Natural killer cell treated with Interleukin-12 subunit alpha and Interleukin-12 subunit beta and Interleukin-15 and Interleukin-18, amount 100 ng/mL, for 72 hours (primary cell): ENCODE measurements around the gene ACOT11. TPM values are rescaled to one million over a fixed set of nuclear protein-coding genes. Genes with fewer than 3 reads are reported as not detected.

Experiments used
- ATAC-seq, 2 donors: fragments of 150-1000 bp; cut with Tn5 transposase in 1 of 2; sonication (Bioruptor Pico), chemical (Tn5 transposase) in 1 of 2; 2 replicates each; pipeline ENCODE4 v1.10.0; 2021
- DNase-seq: peaks from one replicate; pipeline ENCODE4 v3.0.0; 2022; ENCODE audit warnings: low spot score
- H3K27ac Mint-ChIP-seq, 2 donors: 1 replicate in 1 of 2; 2 replicates in 1 of 2; pipeline ENCODE4 v1.8.0; 2022; ENCODE audit warnings: mixed read lengths in 2 of 2, mild to moderate bottlenecking in 1 of 2, moderate library complexity in 1 of 2
- H3K27me3 Mint-ChIP-seq, 2 donors: 1 replicate in 1 of 2; 2 replicates in 1 of 2; pipeline ENCODE4 v1.8.0; 2022; ENCODE audit warnings: mixed read lengths in 2 of 2
- H3K36me3 Mint-ChIP-seq: one replicate; pipeline ENCODE4 v1.8.0; 2022; ENCODE audit warnings: mixed read lengths
- H3K4me1 Mint-ChIP-seq, 2 donors: 1 replicate in 1 of 2; 2 replicates in 1 of 2; pipeline ENCODE4 v1.8.0; 2022; ENCODE audit warnings: low read depth in 2 of 2, mixed read lengths in 2 of 2, mild to moderate bottlenecking in 1 of 2
- H3K4me3 Mint-ChIP-seq: one replicate; pipeline ENCODE4 v1.8.0; 2022; ENCODE audit warnings: mixed read lengths
- H3K9me3 Mint-ChIP-seq: 2 replicates; pipeline ENCODE4 v1.8.0; 2022; ENCODE audit warnings: mixed read lengths
- total RNA-seq, 2 donors: library from RNA; stranded (reverse); gene quantifications; one replicate each; pipeline ENCODE4 v1.2.3, GENCODE V29; 2022

Gene ACOT11
- total RNA-seq, 2 donors from 2014 or later: 0.33 to 0.52 TPM

DNA sequence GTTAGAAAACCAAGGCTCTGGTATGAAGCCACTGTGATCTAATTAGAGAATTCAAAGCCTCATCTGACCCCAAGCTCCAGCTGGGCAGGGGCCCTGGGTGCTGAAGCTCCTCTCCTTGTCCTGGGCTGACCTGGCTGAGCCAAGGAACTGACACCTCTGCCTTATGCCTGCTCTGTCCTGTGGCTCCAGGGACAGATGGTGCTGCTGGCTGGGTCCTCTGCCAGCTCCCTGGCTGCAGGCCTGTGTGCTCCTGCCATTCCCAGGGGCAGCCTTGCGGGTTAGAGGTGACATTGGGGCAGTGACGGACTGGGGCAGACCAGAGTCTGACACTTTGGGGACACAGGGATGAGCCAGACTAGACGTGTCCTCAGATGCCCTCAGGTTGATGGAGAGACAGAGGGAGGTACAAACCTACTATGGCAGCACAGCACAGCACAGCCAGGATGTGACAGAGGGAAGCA, 11.8 kb downstream of the ACOT11 start:
- H3K9me3 Mint-ChIP-seq: no peaks in the 10 kb centered on the region
- ATAC-seq: no peak
- H3K36me3 Mint-ChIP-seq: no peaks in the 10 kb centered on the region
- DNase-seq: no peak
- peaks cover 0 to 2% of the 10 kb centered on the region in 2 donors for H3K4me1 Mint-ChIP-seq
- H3K4me3 Mint-ChIP-seq: no peak overlapping the region
- H3K27ac Mint-ChIP-seq: no peak overlapping the region
- peaks cover 8 to 10% of the 10 kb centered on the region in 2 donors for H3K27me3 Mint-ChIP-seq

DNA sequence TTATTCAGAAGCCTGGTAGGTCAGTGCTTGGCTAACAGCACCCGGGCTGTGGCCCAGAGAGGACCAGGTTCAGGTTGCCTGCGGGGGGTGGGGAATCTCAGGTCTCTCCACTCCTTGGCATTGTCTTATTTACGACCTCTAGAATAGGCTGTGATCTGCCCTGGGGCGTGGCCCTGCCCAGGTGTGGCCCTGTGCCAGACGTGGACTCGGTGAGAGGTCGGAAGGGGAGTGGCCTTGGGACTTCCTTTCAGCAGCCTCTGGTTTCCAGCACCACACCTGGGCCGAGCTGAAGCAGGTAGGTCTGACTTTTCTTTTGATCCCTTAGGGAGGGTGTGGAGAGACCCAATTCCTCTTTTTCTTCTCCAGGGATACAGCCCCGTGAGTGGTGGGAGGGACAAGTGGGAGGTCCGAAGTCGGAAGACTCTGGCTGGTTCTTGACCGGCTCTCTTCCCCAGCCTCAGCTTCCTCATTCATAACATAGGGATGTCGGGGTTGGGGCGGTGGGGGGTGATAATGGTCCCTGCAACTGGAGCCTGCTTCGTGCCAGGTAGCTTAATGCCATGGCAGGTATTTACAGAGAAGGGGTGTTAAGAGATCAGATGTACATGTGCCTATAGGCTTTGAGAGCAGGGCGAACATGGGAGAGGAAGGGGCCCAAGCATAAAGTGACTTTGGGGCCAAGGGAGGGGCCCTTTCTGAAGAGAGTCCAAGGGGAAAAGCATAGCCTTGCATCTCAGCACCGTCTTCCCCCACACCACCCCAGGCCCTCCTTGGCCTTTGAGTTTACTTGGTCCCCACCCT, 16.5 kb downstream of the ACOT11 start:
- Mint-ChIP-seq H3K4me3 (no peak overlapping the region), H3K9me3 (no peaks in the 10 kb centered on the region), H3K36me3 (no peaks in the 10 kb centered on the region), H3K27me3 (peaks cover 0 to 3% of the 10 kb centered on the region in 2 donors), H3K27ac (no peak overlapping the region), H3K4me1 (no peaks in the 10 kb centered on the region)
- DNase-seq (peak; percentile 25), ATAC-seq (peak; percentile 13 to 32)

DNA sequence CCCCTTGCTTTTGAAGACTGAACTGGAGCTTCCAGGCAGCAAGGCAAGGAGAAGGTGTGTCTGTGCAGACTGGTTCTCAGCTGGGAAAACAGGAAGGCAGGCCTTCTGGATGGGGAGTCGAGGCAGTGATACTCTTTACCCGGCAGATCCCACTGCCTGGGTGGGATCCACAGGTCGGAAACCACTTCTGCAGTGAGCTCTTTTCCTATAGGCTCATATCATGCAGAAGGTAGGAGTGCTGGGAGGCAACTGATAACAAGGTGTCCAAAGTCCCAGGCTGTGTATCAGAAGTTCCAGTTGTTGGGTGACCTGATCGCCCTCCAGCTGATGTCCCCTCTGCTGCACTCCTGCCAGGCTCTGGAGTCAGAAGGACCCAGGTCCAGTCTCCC, 17.1 kb downstream of the ACOT11 start:
- no peak for ATAC-seq
- H3K36me3 Mint-ChIP-seq: no peaks in the 10 kb centered on the region
- H3K27me3 Mint-ChIP-seq: no peaks in the 10 kb centered on the region

DNA sequence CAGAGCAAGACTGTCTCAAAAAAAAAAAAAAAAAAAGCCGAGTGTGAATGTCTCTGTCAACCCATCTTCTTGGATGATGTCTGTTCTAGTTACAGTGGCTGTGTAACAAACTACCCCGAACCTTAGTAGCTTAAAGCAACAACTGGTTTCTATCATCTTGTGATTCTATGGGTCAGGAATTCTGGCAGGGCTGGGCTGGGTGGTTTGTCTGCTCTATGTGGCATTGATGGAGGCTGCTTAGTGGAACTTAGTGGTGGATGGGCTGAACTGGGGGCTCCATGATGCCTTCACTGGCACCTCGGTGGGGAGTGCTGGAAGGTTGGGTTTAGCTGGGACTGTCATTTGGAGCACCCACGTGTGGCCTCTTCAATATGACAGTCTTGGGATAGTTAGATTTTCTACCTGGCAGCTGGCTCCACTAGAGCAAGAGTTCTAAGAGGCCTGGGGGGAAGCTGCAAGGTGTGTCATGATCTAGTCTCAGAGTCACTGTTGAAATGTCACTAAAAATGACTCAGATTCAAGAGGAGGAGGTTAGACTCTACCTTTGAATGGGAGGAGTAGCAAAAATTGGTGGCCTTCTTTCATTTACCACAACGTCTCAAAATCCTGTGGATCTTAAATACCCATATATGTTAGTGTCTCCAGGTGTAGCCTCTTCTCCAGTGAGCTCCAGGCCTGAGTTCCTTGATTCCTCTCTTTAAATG, 18.6 kb downstream of the ACOT11 start:
- Mint-ChIP-seq H3K27me3 (no peaks in the 10 kb centered on the region), H3K4me3 (no peak overlapping the region), H3K9me3 (no peaks in the 10 kb centered on the region), H3K27ac (no peak overlapping the region), H3K4me1 (no peaks in the 10 kb centered on the region), H3K36me3 (no peaks in the 10 kb centered on the region)
- ATAC-seq (no peak), DNase-seq (peak; percentile 23)

More for the DNA sequence above, 17.1 kb downstream of the ACOT11 start:
- Mint-ChIP-seq H3K27ac (no peak overlapping the region), H3K4me1 (no peaks in the 10 kb centered on the region), H3K9me3 (no peaks in the 10 kb centered on the region), H3K4me3 (no peak overlapping the region)
- DNase-seq: peak; percentile 41

DNA sequence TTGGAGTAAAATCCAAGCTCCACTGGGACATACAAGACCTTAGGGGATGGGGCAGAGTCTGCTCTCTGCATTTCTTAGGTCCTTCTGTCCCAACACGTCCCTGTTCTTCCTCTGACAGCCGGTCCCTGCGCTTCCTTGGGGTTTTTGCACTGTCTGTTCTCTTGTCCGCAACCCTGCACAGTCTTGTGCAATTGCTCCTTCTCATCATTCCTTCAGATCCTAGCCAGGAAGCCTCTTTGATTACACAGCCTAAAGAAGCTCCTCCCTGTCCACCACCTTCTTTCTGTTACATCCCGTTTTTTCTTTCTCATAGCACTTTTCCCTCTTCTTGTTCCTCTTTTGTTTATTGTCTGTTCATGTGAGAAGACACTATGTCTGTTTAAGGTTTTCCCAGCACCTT, 19.9 kb downstream of the ACOT11 start:
- peaks cover 8 to 9% of the 10 kb centered on the region in 2 donors for H3K4me1 Mint-ChIP-seq
- no peak overlapping the region for H3K27ac Mint-ChIP-seq
- ATAC-seq (no peak), DNase-seq (no peak)
- no peak overlapping the region for H3K4me3 Mint-ChIP-seq
- H3K9me3 Mint-ChIP-seq: no peaks in the 10 kb centered on the region
- H3K27me3 Mint-ChIP-seq: no peaks in the 10 kb centered on the region
- no peaks in the 10 kb centered on the region for H3K36me3 Mint-ChIP-seq

DNA sequence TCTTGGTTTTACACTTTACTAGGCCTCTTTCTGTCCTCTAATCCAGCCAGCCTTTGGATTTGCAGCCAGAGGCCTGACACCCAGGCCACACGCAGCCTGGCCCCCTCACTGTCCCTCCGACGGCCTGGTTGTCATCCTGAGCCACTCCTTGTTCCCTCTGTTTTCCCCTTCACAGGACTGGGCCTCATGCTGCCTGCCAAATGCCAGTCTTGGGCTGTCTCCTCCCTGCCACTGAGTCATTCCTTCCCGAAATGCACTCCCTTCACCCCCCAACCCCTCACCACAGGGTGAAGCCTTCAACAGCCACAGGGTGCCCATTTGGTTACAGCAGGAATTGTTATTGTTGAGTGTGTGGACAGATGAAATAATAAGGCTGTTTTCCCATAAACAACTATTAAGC, 21.3 kb downstream of the ACOT11 start:
- Mint-ChIP-seq H3K9me3 (no peaks in the 10 kb centered on the region), H3K27me3 (no peaks in the 10 kb centered on the region), H3K4me3 (no peak overlapping the region), H3K36me3 (no peaks in the 10 kb centered on the region), H3K27ac (no peak overlapping the region), H3K4me1 (peaks cover 8 to 9% of the 10 kb centered on the region in 2 donors)
- ATAC-seq (no peak), DNase-seq (no peak)

DNA sequence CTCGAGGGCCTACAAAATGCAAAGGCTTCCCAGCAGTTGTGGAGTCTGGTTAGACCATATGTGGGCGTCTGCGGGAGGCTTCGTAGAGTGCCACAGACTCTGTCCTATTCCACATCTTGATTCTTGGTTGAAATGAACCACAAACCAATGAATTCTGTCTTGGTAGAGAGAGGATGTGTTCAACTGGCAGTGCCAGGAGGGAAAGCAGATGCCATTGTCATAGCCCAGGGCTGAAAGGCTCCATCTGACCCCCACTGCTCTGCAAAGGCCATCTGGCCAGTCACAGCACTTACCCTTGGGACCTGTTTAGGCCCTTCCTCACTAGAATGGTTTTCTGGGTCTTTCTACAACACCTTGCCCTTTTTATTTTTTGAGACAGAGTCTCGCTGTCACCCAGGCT, 22.1 kb downstream of the ACOT11 start:
- peaks cover 8 to 9% of the 10 kb centered on the region in 2 donors for H3K4me1 Mint-ChIP-seq
- H3K4me3 Mint-ChIP-seq: no peak overlapping the region
- ATAC-seq (no peak), DNase-seq (no peak)
- peaks cover 0 to 3% of the 10 kb centered on the region in 2 donors for H3K27me3 Mint-ChIP-seq
- no peaks in the 10 kb centered on the region for H3K9me3 Mint-ChIP-seq
- no peak overlapping the region for H3K27ac Mint-ChIP-seq
- H3K36me3 Mint-ChIP-seq: no peaks in the 10 kb centered on the region

DNA sequence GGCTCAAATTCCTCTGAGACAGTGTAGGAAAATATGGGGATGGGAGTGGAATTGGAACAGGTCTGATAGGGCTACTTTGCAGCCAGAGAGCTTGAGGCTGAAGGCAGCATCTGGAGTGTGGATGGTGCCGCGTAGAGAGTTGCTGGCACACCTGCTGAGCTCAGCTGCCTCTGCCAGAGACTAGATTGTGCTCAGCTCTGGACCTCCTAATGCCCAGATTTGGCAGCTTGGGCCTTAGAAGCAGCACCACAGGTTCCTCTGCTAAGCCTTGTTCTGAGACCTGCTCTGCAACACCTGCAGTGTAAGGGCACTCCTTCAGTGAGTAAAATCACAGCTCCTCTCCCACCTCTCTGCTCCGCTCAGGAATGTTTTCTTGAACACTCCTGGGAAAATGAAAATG, 23.3 kb downstream of the ACOT11 start:
- ATAC-seq: no peak
- no peak for DNase-seq
- H3K4me1 Mint-ChIP-seq: peaks cover 8 to 9% of the 10 kb centered on the region in 2 donors
- H3K27ac Mint-ChIP-seq: no peak overlapping the region
- no peak overlapping the region for H3K4me3 Mint-ChIP-seq
- peaks cover 0 to 3% of the 10 kb centered on the region in 2 donors for H3K27me3 Mint-ChIP-seq
- no peaks in the 10 kb centered on the region for H3K36me3 Mint-ChIP-seq
- H3K9me3 Mint-ChIP-seq: no peaks in the 10 kb centered on the region

DNA sequence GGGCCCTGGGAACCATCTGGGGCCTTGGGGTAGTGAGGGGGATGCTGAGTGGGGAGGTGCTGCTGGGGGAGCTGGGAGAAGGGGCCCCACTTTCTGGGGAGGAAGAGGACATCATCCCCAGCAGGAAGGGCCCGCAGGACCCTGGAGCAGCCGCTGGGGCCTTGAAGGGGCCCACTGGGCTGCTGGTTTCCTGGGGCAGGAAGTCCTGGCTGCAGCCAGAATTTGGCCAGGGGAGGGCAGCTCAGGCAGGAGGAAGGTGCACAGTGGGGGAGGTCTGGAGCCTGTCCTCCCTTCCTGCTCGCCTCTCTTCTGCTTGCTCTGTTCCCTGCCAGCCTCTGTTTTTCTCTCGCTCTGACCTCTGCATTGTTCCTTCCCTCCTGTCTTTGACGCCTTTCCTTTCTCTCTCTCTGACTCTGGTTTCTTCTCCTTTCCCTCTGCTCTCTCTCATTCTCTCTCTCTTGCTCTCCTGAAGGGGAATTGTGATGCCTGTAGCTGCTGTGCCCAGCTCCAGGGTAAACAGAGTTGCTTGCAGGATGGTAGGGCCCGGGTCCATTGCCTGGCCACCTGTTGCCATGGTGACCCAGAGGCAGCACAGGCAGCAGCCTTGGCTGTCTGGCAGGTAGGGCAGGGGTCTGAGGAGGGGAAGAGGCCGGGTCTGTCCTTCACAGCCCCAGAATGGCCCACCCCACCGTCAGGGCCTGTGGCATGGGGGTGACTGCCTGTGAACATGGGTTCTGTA, 23.9 kb downstream of the ACOT11 start:
- Mint-ChIP-seq H3K4me3 (no peak overlapping the region), H3K27ac (no peak overlapping the region), H3K9me3 (no peaks in the 10 kb centered on the region), H3K27me3 (peaks cover 0 to 3% of the 10 kb centered on the region in 2 donors), H3K36me3 (no peaks in the 10 kb centered on the region), H3K4me1 (peaks cover 8 to 9% of the 10 kb centered on the region in 2 donors)
- DNase-seq (no peak), ATAC-seq (peak in 1 of 2 donors; percentile 25)

DNA sequence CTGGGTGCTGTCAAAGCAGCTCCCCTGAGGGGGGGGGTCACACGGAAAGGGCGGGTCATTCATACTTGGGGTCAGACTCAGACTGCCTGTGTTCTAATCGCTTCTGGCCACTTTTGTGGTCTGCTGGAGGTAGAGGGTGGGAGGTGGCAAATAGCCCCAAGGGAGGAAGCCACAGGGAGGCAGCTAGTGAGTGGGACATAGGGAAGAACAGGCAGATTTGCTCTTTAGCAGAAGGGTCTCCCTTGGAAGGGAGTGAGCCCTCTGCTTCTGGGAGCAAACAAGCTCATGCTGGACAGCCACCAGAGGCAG, 24.5 kb downstream of the ACOT11 start:
- no peak for ATAC-seq
- Mint-ChIP-seq H3K4me1 (peaks cover 8 to 9% of the 10 kb centered on the region in 2 donors), H3K9me3 (no peaks in the 10 kb centered on the region), H3K27ac (no peak overlapping the region), H3K27me3 (peaks cover 0 to 3% of the 10 kb centered on the region in 2 donors), H3K36me3 (no peaks in the 10 kb centered on the region), H3K4me3 (no peak overlapping the region)
- DNase-seq: no peak

DNA sequence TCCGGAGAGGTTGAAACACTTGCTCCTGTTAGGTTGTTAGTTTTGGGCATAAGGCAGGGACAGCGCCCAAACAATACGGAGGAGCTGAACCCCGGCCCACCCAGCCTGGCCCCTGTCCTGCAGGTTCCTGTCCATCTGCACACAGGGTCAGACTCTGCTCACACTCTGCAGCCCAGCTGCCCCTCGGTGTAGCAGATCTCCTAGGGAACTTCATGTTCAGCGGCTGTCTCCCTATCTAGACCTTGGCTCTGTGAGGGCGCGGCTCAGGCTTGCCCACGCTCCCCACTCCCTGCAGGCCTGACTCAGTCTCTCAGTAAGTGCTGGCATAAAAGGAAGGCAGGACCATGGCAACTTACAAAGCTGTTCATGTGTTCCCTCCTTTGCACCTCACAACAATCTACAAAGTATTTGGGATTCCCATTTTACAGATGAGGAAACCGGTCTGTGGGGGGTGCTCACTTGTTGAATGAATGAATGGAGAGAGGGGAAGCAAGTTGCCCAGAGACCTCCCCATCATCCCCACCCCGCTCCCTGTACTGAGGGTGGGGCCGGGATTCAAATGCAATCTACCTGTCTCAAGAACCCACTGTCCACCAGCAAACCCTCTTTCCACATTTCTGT, 26.2 kb downstream of the ACOT11 start:
- H3K36me3 Mint-ChIP-seq: no peaks in the 10 kb centered on the region
- H3K27me3 Mint-ChIP-seq: peaks cover 0 to 3% of the 10 kb centered on the region in 2 donors
- peaks cover 8 to 9% of the 10 kb centered on the region in 2 donors for H3K4me1 Mint-ChIP-seq
- no peak overlapping the region for H3K27ac Mint-ChIP-seq
- DNase-seq (no peak), ATAC-seq (no peak)
- H3K4me3 Mint-ChIP-seq: no peak overlapping the region
- no peaks in the 10 kb centered on the region for H3K9me3 Mint-ChIP-seq

DNA sequence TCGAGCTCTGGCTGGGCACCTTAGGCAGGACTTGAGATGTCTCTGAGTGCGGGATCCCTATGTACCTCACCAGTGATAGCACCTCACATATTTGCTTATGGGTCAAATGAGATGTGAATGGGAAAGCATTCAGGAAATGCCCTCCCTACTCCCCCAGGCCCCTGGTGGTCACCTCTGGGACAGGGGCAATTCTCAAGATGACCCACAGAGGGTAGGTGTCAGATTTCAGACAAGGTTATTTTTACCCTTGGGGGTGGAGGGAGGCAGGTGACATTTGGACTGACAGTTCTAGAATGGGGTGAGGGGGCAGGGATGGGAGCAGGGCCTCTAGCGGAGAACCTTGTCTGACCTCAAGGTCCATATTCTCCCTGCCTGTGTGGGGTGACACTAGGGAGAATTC, 27.1 kb downstream of the ACOT11 start:
- Mint-ChIP-seq H3K4me3 (no peak overlapping the region), H3K4me1 (peaks cover 8 to 9% of the 10 kb centered on the region in 2 donors), H3K27ac (peak overlapping the region in 1 of 2 donors; percentile 6), H3K36me3 (no peaks in the 10 kb centered on the region), H3K27me3 (peaks cover 0 to 3% of the 10 kb centered on the region in 2 donors), H3K9me3 (no peaks in the 10 kb centered on the region)
- ATAC-seq (no peak), DNase-seq (no peak)

DNA sequence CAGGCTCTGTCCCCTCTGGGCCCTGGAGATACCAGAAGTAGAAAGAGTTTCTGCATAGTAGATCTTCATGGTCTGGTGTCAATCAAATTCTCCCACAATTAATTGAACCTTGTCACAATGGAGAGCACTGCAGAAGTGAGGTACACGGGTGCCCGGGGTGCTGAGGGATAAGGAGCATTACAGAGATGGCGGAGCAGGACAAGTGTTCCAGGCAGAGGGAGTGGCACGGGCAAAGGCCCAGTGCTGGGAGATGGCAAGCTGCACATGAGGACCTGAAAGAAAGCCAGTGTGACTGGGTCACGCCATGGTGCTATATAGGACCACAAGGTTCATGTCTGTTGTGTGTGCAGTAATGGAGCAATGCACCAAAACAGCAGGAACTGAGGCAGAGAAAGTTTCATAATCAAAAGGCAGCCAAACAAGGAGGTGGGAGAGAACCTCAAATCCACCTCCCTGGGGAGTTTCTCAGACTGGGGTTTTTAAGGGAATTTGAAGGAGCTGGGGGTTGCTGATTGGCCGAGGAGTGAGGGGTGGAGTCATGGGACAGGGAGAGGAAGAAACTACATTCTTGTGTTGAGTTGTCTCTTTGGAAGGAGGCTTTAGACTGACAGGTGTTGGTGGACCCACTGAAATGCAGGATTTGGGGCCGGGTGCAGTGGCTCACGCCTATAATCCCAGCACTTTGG, 27.7 kb downstream of the ACOT11 start:
- H3K27ac Mint-ChIP-seq: peak overlapping the region in 1 of 2 donors; percentile 6
- ATAC-seq: no peak
- peaks cover 8 to 9% of the 10 kb centered on the region in 2 donors for H3K4me1 Mint-ChIP-seq
- no peak overlapping the region for H3K4me3 Mint-ChIP-seq
- no peak for DNase-seq
- H3K9me3 Mint-ChIP-seq: no peaks in the 10 kb centered on the region
- peaks cover 0 to 3% of the 10 kb centered on the region in 2 donors for H3K27me3 Mint-ChIP-seq
- no peaks in the 10 kb centered on the region for H3K36me3 Mint-ChIP-seq
